G401 (cell line): ENCODE data around the gene ACKR3. TPM values are rescaled to one million over a fixed set of nuclear protein-coding genes. Genes with fewer than 3 reads are reported as not detected.

Source experiments
- DNase-seq: peaks from one replicate; pipeline ENCODE4 v3.0.0-alpha.2; 2015; ENCODE audit warnings: low spot score
- in situ Hi-C: cut with HindIII; loops from 2 replicates; pipeline ENCODE4 v1.10.0; 2016; ENCODE audit warnings: low sequenced_read_pairs, mixed read lengths
- total RNA-seq: library from RNA; depleted of rRNA; stranded (reverse); fragments of >200 nt; shearing (Covaris generic); gene quantifications from 2 replicates; pipeline ENCODE4 v1.2.3, GENCODE V29; 2014

Gene ACKR3
- total RNA-seq, 1 experiment from 2014 or later = not detected

GRCh38 chr2:236601316-236602202, 31.9 kb downstream of the ACKR3 start:
- no peak for DNase-seq

GRCh38 chr2:236602678-236603077, 33.1 kb downstream of the ACKR3 start:
- in situ Hi-C loops = no loop called here

More at GRCh38 chr2:236601316-236602202, 31.9 kb downstream of the ACKR3 start:
- in situ Hi-C loops = no loop called here

DNA sequence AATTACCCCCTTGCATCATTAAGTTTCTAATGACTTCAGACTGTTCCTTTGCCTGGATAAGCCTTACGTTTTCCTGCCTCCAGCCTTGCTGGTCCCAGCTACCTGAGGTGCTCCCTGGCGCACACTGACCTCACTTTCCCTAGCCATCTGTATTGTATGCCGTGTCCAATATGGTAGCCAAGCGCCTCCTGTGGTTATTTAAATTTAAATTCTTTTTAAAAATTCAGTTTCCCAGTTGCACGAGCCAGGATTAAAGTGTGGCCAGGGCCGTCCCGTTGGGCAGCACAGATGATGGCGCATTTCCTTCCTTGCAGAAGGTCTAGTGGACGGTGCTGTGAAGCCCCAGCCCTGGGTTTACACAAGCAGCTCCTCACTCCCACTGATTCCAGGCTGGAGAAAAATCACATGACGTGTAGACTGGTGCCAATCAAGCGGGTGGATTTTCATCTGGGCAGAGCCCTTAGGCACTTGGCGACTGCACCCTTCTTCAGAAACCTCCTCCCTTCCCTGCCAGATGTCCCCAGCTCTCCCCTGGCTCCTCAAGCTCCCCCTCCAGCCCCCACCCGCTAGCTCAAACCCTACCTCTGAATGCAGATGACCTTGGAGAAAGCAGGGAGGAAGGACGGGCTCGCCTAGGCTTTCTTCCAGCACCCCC, 33.9 kb downstream of the ACKR3 start:
- in situ Hi-C loops = no loop called here
- peak; percentile 83 for DNase-seq

More at GRCh38 chr2:236602678-236603077, 33.1 kb downstream of the ACKR3 start:
- no peak for DNase-seq

DNA sequence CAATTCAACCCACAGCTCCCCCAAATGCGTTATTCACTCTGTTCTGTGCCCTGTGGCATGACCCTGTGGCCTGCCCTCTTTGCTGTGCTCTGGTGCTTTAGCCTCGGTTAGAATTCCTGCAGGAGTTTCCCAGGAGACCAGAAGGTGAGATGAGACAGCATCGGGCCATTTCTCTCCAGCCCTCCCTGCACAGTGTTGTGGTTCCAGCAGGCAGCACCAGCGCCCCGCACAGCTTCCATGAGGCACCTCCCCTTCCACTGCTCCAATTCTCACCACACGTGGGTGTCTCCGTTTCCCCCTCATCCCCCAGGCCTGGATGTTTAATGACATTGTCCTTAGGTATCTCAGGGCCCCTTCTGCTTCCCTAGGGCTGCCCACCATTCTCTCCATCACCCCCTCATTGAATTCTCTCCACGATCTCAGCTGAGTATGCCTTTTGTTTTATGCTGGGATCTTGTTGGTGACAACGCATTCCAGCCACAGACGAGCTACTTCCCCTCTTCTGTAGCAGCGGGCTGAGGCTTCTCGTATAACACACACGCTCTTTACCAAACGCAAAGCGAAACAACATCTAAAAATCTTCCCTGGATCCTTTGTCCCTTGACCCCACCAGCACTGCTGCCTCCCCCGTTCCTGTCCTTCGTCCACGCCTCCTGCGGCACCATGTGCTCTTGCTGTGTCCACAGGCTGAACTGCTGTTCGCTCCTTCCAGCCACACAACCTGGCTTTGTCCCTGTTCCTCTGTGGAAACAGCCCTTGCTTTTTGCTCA, 35.1 kb downstream of the ACKR3 start:
- DNase-seq = no peak
- in situ Hi-C loops = no loop called here

DNA sequence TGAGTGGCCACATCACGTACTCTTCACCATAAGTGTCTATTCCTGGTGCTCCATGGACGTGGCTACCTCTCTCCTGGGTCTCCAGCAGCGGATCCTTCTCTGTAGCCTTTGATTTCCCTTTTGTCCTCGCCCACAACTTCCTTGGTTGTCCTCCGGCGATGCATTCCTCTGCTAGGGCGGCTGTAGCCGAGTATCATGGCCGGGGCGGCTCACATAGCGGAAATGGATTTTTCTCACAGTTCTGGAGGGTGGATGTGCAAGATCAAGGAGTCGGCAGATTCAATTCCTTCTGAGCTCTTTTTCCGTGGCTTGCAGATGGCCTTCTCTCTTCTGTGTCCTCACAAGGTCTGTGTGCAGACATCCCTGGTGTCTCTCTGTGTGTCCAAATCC, 35.7 kb downstream of the ACKR3 start:
- in situ Hi-C loops = no loop called here
- DNase-seq = no peak

GRCh38 chr2:236606023-236606422, 36.4 kb downstream of the ACKR3 start:
- in situ Hi-C loops = no loop called here
- no peak for DNase-seq

- DNase-seq = no peak
Observed at GRCh38 chr2:236607471-236608187, 38.0 kb downstream of the ACKR3 start.

GRCh38 chr2:236608188-236608525, 38.5 kb downstream of the ACKR3 start:
- DNase-seq = no peak
- in situ Hi-C loops = no loop called here

More at GRCh38 chr2:236607471-236608187, 38.0 kb downstream of the ACKR3 start:
- in situ Hi-C loops = no loop called here

- in situ Hi-C loops = no loop called here
Observed at GRCh38 chr2:236608710-236609109, 39.1 kb downstream of the ACKR3 start.

GRCh38 chr2:236610991-236611821, 41.6 kb downstream of the ACKR3 start:
- DNase-seq = no peak
- in situ Hi-C loops = no loop called here

More at GRCh38 chr2:236608710-236609109, 39.1 kb downstream of the ACKR3 start:
- DNase-seq = no peak

DNA sequence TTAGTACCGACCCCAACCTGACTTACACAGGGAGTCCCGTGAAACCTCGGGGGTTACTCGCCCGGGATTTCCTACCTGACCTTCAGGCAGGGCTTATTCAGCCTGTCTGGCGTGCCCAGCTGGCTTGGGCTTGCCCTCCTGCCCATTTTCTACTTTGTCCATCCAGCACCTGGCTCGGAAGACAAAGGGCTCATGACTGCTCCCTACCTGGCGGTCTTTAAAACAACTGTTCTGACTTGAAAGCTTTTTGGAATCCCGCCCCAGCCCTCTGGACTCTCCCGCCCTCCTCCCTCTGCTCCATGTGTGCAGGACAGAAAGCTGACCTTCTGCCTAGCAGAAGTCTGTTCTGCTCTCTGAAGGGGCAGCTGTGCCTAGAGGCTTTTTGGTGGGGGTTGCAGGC, 43.1 kb downstream of the ACKR3 start:
- no peak for DNase-seq
- in situ Hi-C loops = no loop called here

DNA sequence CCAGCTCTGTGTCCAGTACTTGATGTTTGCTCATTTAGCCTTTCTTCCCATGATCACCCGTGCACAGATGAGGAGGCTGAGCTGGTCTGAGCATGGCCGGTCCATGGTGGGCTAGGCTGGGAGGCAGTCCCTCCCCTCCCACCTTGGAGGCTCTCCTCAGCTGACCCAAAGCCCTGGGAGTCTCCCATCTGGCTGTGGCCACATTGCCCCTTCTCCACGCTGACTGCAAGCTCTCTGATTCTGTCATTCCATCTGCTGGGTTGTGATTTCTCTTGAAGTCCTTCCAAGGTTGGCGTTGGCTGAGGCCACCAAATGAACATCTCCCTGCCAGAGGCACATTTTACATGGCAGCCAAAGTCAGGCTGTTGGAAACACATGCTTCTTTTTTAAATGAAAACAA, 44.0 kb downstream of the ACKR3 start:
- peak; percentile 90 for DNase-seq
- in situ Hi-C loops = no loop called here

DNA sequence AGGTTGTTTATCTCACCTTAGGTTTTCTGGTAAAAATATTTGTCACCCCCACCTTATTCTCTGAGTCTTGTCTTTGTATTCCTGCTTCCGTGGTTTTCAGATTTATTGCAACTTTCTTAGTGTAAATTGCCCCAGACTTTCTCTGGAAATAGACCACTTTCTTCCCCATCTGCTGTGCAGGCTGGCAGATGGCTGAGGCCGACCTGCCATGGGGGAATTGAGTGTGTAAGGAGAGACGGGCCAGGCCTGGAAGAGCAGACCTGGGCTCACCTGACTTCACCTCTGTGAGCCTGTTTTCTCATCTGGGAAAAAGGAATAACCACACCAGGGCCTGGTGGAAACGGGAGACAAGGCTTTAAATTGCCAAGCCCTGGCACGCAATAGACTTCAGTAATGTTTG, 44.9 kb downstream of the ACKR3 start:
- DNase-seq = peak; percentile 80
- in situ Hi-C loops = no loop called here

DNA sequence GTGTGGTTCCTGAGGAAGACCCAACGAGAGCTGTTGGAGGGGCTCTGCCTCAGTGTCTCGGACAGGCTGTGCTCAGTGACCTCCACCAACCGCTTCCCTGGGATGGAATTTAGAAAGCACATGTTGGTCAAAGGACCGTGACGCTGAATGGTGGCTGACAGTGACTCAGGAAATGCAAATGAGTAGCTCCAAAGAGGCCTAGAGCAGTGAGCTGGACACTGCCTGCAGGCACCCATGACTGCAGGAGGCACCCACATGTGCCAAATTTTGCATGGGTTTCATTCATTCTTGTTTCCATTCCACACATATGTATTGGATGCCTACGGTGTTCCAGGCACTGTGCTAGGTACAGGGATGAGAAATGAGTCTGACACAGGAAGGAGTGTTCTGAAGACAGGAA, 46.4 kb downstream of the ACKR3 start:
- in situ Hi-C loops = no loop called here

GRCh38 chr2:236616624-236617023, 47.0 kb downstream of the ACKR3 start:
- DNase-seq = no peak
- in situ Hi-C loops = no loop called here

More for the DNA sequence above, 46.4 kb downstream of the ACKR3 start:
- no peak for DNase-seq

GRCh38 chr2:236617221-236617737, 47.7 kb downstream of the ACKR3 start:
- in situ Hi-C loops = no loop called here
- DNase-seq = no peak

GRCh38 chr2:236617796-236618195, 48.2 kb downstream of the ACKR3 start:
- in situ Hi-C loops = no loop called here
- DNase-seq = no peak

GRCh38 chr2:236618370-236618769, 48.7 kb downstream of the ACKR3 start:
- in situ Hi-C loops = no loop called here
- no peak for DNase-seq
